Measurements from ENCODE around the gene RGS12. TPM values are rescaled to one million over a fixed set of nuclear protein-coding genes. Genes with fewer than 3 reads are reported as not detected.

The RGS12 gene
- total and polyA plus RNA-seq, 2 of the 8 experiments (the other 6 are each of a cell fraction or from before 2014, with no cell fraction given), result 6.0 to 16.4 TPM

DNA sequence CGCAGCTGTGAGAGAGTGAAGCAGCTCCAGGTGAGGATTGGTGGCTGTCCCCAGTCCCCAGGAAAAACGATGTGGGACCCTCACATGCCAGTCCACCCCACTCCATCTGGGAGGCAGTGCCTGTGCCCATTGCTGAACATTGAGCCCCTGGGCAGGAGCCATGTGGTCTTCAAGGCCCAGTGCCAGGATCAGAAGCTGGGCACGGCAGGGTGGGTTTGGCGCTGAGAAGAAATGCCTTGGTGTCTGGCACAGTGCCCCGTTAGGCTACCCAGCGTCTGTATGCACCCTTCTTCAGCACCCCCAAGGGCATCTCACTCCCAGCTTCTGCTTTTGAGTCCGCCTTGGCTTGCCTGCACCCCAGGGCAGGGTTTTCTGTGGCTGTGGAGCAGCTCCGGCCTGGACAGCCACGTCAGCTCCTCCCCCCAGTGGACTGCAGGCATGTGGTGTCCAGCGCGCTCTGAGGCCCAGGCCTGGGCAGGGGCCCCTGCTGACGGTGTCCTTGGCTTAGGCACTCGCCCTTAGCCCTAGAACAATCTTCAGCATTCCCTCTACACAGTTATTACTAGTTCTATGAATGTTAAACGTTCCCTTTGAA is 28.6 kb downstream of the RGS12 start:
- Histone ChIP-seq H3K56ac (replicated peaks; ENCODE audit: insufficient read length, low read depth, low read length) (no peak overlapping the region), H4K8ac (ENCODE audit: extremely low read depth, insufficient read depth, low read length) (no peak overlapping the region), H2BK12ac (ENCODE audit: low read depth, low read length) (no peak overlapping the region), H3K36me3 (ENCODE audit: control insufficient read depth in 2 of 4, insufficient read depth in 4 of 4, low read length in 3 of 4) (no peaks in the 10 kb centered on the region; a peak in 1 of 8 replicates), H4K5ac (ENCODE audit: insufficient read length, low read depth, low read length) (no peak overlapping the region), H3K18ac (ENCODE audit: extremely low read depth, low read length) (no peak overlapping the region; the same call in 1 of the 2 replicates), H2BK5ac (ENCODE audit: low read depth, low read length) (no peak overlapping the region), H4K91ac (replicated peaks; ENCODE audit: insufficient read length, low read length) (no peak overlapping the region), H4K20me1 (replicated peaks in 1 of 2; ENCODE audit: control insufficient read depth in 1 of 2, insufficient read depth in 2 of 2, low read length in 2 of 2) (peaks cover 5 to 8% of the 10 kb centered on the region in 2 experiments), H3K14ac (ENCODE audit: insufficient read length) (no peak overlapping the region), H3K79me1 (ENCODE audit: low read depth, low read length) (peaks cover 5% of the 10 kb centered on the region), H3K27ac (ENCODE audit: low read depth, low read length) (no peak overlapping the region), H3K23me2 (ENCODE audit: low read depth, low read length) (no peaks in the 10 kb centered on the region; the same call in 1 of the 2 replicates), H3K79me2 (ENCODE audit: control insufficient read depth in 1 of 2, insufficient read depth in 2 of 2, low read length in 2 of 2) (no peaks in the 10 kb centered on the region), H3K9ac (replicated peaks in 1 of 4; ENCODE audit: extremely low read depth in 1 of 4, low read depth in 3 of 4, low read length in 3 of 4) (no peak overlapping the region), H3K23ac (ENCODE audit: insufficient read length) (no peak overlapping the region), H3K27me3 (replicated peaks in 1 of 4; ENCODE audit: control insufficient read depth in 3 of 4, extremely low read depth in 1 of 4, insufficient read depth in 3 of 4, low read length in 3 of 4) (no peaks in the 10 kb centered on the region), H3K4ac (replicated peaks; ENCODE audit: insufficient read length, low read depth, low read length) (no peak overlapping the region), H2BK20ac (ENCODE audit: low read length) (no peak overlapping the region), H2AFZ (ENCODE audit: low read length) (no peak overlapping the region), H2AK5ac (ENCODE audit: low read depth, low read length) (no peak overlapping the region), H3K4me1 (replicated peaks in 1 of 4; ENCODE audit: control insufficient read depth in 3 of 4, insufficient read depth in 4 of 4, low read length in 3 of 4) (peaks cover 0 to 11% (median 5%) of the 10 kb centered on the region in 4 experiments; a peak in 4 of 7 replicates), H3K4me3 (ENCODE audit: extremely low read depth in 1 of 4, insufficient read depth in 2 of 4, low read depth in 3 of 4, low read length in 4 of 4) (no peak overlapping the region), H3K4me2 (ENCODE audit: insufficient read depth in 1 of 2, low read depth in 2 of 2, low read length in 2 of 2) (no peak overlapping the region), H3K9me3 (ENCODE audit: insufficient read depth in 2 of 2, low read depth in 1 of 2, low read length in 1 of 2) (no peaks in the 10 kb centered on the region), H2BK15ac (ENCODE audit: low read length) (no peak overlapping the region), H2BK120ac (replicated peaks; ENCODE audit: low read depth, low read length) (no peak overlapping the region)
- FAIRE-seq, result no peak
- ChIA-PET CTCF (ENCODE audit: partially characterized antibody) (interaction anchor here (0.6 to 11.1 kb wide), 8 partner anchors 11 to 404 kb away, joined by 3 to 124 read pairs (median 3); no protein-coding TSS in a partner anchor), POLR2A (ENCODE audit: partially characterized antibody) (interaction anchor here (1.3 kb wide), 1 partner anchor 49 kb away, joined by 3 read pairs; no protein-coding TSS in a partner anchor)
- 86% methylated on average over 14 of the region's 14 CpGs; no CpG with 5 or more reads in 1 of the 2 experiments for WGBS, 2 experiments (ENCODE audit: extremely low coverage in 1 of 2, insufficient coverage in 1 of 2, insufficient read length in 1 of 2, insufficient replicate concordance in 2 of 2, low coverage in 1 of 2, low lambda C conversion rate in 2 of 2, missing lambda C conversion rate in 1 of 2)
- no peak for DNase-seq (ENCODE audit: low read depth in 1 of 2, low spot score in 2 of 2)
- TF ChIP-seq TCF12 (IDR thresholded peaks at IDR 0.05; ENCODE audit: low read depth, low read length), result no peak
- no peak for TF ChIP-seq ZNF274 (IDR thresholded peaks at IDR 0.05; ENCODE audit: borderline replicate concordance, extremely low read depth, low read length)
- TF ChIP-seq SIX5 (IDR thresholded peaks at IDR 0.05; ENCODE audit: low read depth, low read length), result no peak
- TF ChIP-seq MAFK (IDR thresholded peaks at IDR 0.05; ENCODE audit: low read depth, low read length), result no peak
- TF ChIP-seq KDM5A (IDR thresholded peaks at IDR 0.05; ENCODE audit: low read length), result no peak
- no peak for TF ChIP-seq RNF2 (IDR thresholded peaks at IDR 0.05; ENCODE audit: borderline replicate concordance, low read depth, low read length, missing control alignments, poor library complexity, severe bottlenecking)
- TF ChIP-seq SP4 (IDR thresholded peaks at IDR 0.05; ENCODE audit: low read length), result no peak
- TF ChIP-seq RXRA (IDR thresholded peaks at IDR 0.05; ENCODE audit: insufficient read depth, low read depth, low read length), result no peak
- TF ChIP-seq SAP30 (IDR thresholded peaks at IDR 0.05; ENCODE audit: insufficient read depth, insufficient replicate concordance, low read length), result no peak
- TF ChIP-seq CHD1 (IDR thresholded peaks at IDR 0.05; ENCODE audit: low read depth, low read length), result no peak
- TF ChIP-seq, protein P1, sequence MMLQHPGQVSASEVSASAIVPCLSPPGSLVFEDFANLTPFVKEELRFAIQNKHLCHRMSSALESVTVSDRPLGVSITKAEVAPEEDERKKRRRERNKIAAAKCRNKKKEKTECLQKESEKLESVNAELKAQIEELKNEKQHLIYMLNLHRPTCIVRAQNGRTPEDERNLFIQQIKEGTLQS (IDR thresholded peaks at IDR 0.05; ENCODE audit: insufficient read depth, low read depth, low read length), result no peak
- no peak for TF ChIP-seq KDM4A (IDR thresholded peaks at IDR 0.05; ENCODE audit: low read depth, low read length, severe bottlenecking)
- no peak for TF ChIP-seq SP2 (IDR thresholded peaks at IDR 0.05; ENCODE audit: low read length)

All from H1 (cell line).